CD4-positive, CD25-positive, alpha-beta regulatory T cell (primary cell): ENCODE measurements around the gene DISC1. TPM values are rescaled to one million over a fixed set of nuclear protein-coding genes. Genes with fewer than 3 reads are reported as not detected.
A peak's percentile ranks its signal among the peaks of the same experiment; 100 is the strongest.
"Not testable (repeated sequence)": the region's sequence is repeated elsewhere in the genome, so short reads cannot be mapped to it uniquely, and the experiment has no call there.

Source experiments
- ATAC-seq, 2 donors: fragments of 150-1000 bp; cut with Tn5 transposase; one replicate each; pipeline ENCODE4 v1.10.0; 2021; ENCODE audit warnings: low read depth in 2 of 2, moderate number of reproducible peaks in 2 of 2, moderate library complexity in 1 of 2
- DNase-seq, 3 donors: peaks; one replicate each; pipeline versions ENCODE4 v3.0.0 to v3.0.0-alpha.2; 2012 to 2022; ENCODE audit warnings: mixed read lengths in 1 of 3
- H3K27ac ChIP-seq: one replicate; pipeline ENCODE4 v1.7.0; 2013; ENCODE audit warnings: mild to moderate bottlenecking, low read length; ENCODE audit not compliant: insufficient read depth, poor library complexity, severe bottlenecking
- H3K27me3 ChIP-seq: one replicate; pipeline ENCODE4 v1.7.0; 2013; ENCODE audit warnings: low read length; ENCODE audit not compliant: control insufficient read depth, insufficient read depth
- H3K36me3 ChIP-seq: one replicate; pipeline ENCODE4 v1.7.0; 2013; ENCODE audit warnings: mild to moderate bottlenecking, low read length, moderate library complexity; ENCODE audit not compliant: control insufficient read depth, insufficient read depth
- H3K4me1 ChIP-seq: 2 replicates; pipeline ENCODE4 v1.7.0; 2013; ENCODE audit warnings: mild to moderate bottlenecking, low read length; ENCODE audit not compliant: insufficient read depth, control insufficient read depth, poor library complexity, severe bottlenecking
- H3K4me3 ChIP-seq: one replicate; pipeline ENCODE4 v1.7.0; 2013; ENCODE audit warnings: low read depth, mild to moderate bottlenecking, low read length, moderate library complexity
- H3K9me3 ChIP-seq, 2 experiments: 1 replicate in 1 of 2; 2 replicates in 1 of 2; pipeline ENCODE4 v1.7.0; 2013; ENCODE audit warnings: low read length in 2 of 2, mild to moderate bottlenecking in 1 of 2, moderate library complexity in 1 of 2; ENCODE audit not compliant: control insufficient read depth in 2 of 2
- H3K27ac Mint-ChIP-seq, 3 donors: one replicate each; pipeline ENCODE4 v1.8.0; 2020 to 2022; ENCODE audit warnings: mild to moderate bottlenecking in 3 of 3, mixed read lengths in 3 of 3, moderate library complexity in 2 of 3
- H3K27me3 Mint-ChIP-seq: one replicate; pipeline ENCODE4 v1.8.0; 2022; ENCODE audit warnings: mild to moderate bottlenecking, mixed read lengths
- H3K36me3 Mint-ChIP-seq: one replicate; pipeline ENCODE4 v1.8.0; 2020; ENCODE audit warnings: mixed read lengths
- H3K4me1 Mint-ChIP-seq, 4 donors: one replicate each; pipeline ENCODE4 v1.8.0; 2020 to 2022; ENCODE audit warnings: mixed read lengths in 4 of 4, mild to moderate bottlenecking in 1 of 4
- H3K4me3 Mint-ChIP-seq, 4 donors: one replicate each; pipeline ENCODE4 v1.8.0; 2020 to 2022; ENCODE audit warnings: mild to moderate bottlenecking in 4 of 4, mixed read lengths in 4 of 4, moderate library complexity in 3 of 4
- H3K9me3 Mint-ChIP-seq, 7 donors: one replicate each; pipeline ENCODE4 v1.8.0; 2020 to 2022; ENCODE audit warnings: mixed read lengths in 7 of 7, mild to moderate bottlenecking in 3 of 7, moderate library complexity in 2 of 7
- polyA plus RNA-seq, 4 donors: library from polyadenylated mRNA; unstranded; fragments of 300-500 nt; fragmentation: Illumina TruSeq; gene quantifications; one replicate each; pipeline ENCODE4 v1.2.3, GENCODE V29; 2021
- total RNA-seq: library from RNA; stranded (reverse); gene quantifications from one replicate; pipeline ENCODE4 v1.2.3, GENCODE V29; 2022

Gene DISC1
- total and polyA plus RNA-seq, 5 donors from 2014 or later = 0.78 to 25.5 (median 2.5) TPM

GRCh38 chr1:231619257-231619634 is 7.3 kb upstream of the DISC1 start:
- H3K36me3 ChIP-seq = no peaks in the 10 kb centered on the region
- ATAC-seq (no peak), DNase-seq (no peak)
- H3K4me1 ChIP-seq = peaks cover 9% of the 10 kb centered on the region
- no peaks in the 10 kb centered on the region for H3K36me3 Mint-ChIP-seq
- no peak overlapping the region for H3K27ac ChIP-seq
- no peak overlapping the region for H3K4me3 ChIP-seq
- H3K9me3 Mint-ChIP-seq = peaks cover 0 to 6% (median 0%) of the 10 kb centered on the region in 7 donors
- H3K4me1 Mint-ChIP-seq = peaks cover 6 to 17% (median 10%) of the 10 kb centered on the region in 4 donors
- peaks cover 6% of the 10 kb centered on the region for H3K27me3 ChIP-seq
- H3K27ac Mint-ChIP-seq = no peak overlapping the region
- H3K4me3 Mint-ChIP-seq = no peak overlapping the region
- H3K27me3 Mint-ChIP-seq = peaks cover 42% of the 10 kb centered on the region
- no peaks in the 10 kb centered on the region for H3K9me3 ChIP-seq

- H3K27ac Mint-ChIP-seq = peak overlapping the region in 2 of 3 donors; percentile 48 to 71
Measured at GRCh38 chr1:231625042-231625441, 1.5 kb upstream of the DISC1 start.

GRCh38 chr1:231625975-231626534 is 535 bp upstream of the DISC1 start:
- H3K27me3 Mint-ChIP-seq = peaks cover 37% of the 10 kb centered on the region
- no peaks in the 10 kb centered on the region for H3K27me3 ChIP-seq
- no peak for ATAC-seq
- peak overlapping the region; percentile 92 to 98 (median 96) for H3K4me3 Mint-ChIP-seq
- H3K4me1 Mint-ChIP-seq = peaks cover 18 to 38% (median 23%) of the 10 kb centered on the region in 4 donors
- H3K36me3 Mint-ChIP-seq = no peaks in the 10 kb centered on the region
- DNase-seq = peak in 2 of 3 donors; percentile 9 to 24
- H3K9me3 ChIP-seq = no peaks in the 10 kb centered on the region
- H3K27ac Mint-ChIP-seq = peak overlapping the region; percentile 64 to 97 (median 67)
- H3K4me1 ChIP-seq = peaks cover 33% of the 10 kb centered on the region
- H3K36me3 ChIP-seq = no peaks in the 10 kb centered on the region
- peak overlapping the region; percentile 71 for H3K4me3 ChIP-seq
- H3K9me3 Mint-ChIP-seq = peaks cover 0 to 3% (median 0%) of the 10 kb centered on the region in 7 donors
- H3K27ac ChIP-seq = peak overlapping the region; percentile 41

More at GRCh38 chr1:231625042-231625441, 1.5 kb upstream of the DISC1 start:
- not testable (repeated sequence) for H3K36me3 ChIP-seq, H3K4me3 ChIP-seq, DNase-seq, ATAC-seq, H3K9me3 ChIP-seq, H3K9me3 Mint-ChIP-seq, H3K27me3 ChIP-seq, H3K36me3 Mint-ChIP-seq, H3K27ac ChIP-seq
- Mint-ChIP-seq H3K27me3 (peaks cover 47% of the 10 kb centered on the region), H3K4me1 (peaks cover 18 to 32% (median 23%) of the 10 kb centered on the region in 4 donors), H3K4me3 (peak overlapping the region; percentile 44 to 92 (median 82))
- H3K4me1 ChIP-seq = peaks cover 33% of the 10 kb centered on the region

GRCh38 chr1:231626951-231627614 is 493 bp downstream of the DISC1 start:
- H3K27ac Mint-ChIP-seq = peak overlapping the region; percentile 64 to 85 (median 77)
- peaks cover 0 to 3% (median 0%) of the 10 kb centered on the region in 7 donors for H3K9me3 Mint-ChIP-seq
- peaks cover 31% of the 10 kb centered on the region for H3K27me3 Mint-ChIP-seq
- H3K4me1 Mint-ChIP-seq = peaks cover 19 to 38% (median 24%) of the 10 kb centered on the region in 4 donors
- peak overlapping the region; percentile 92 to 98 (median 96) for H3K4me3 Mint-ChIP-seq
- DNase-seq (peak; percentile 26 to 58 (median 39)), ATAC-seq (peak; percentile 48 to 59)
- peaks cover 33% of the 10 kb centered on the region for H3K4me1 ChIP-seq
- no peaks in the 10 kb centered on the region for H3K36me3 Mint-ChIP-seq
- peak overlapping the region; percentile 77 for H3K4me3 ChIP-seq
- H3K9me3 ChIP-seq = no peaks in the 10 kb centered on the region
- no peaks in the 10 kb centered on the region for H3K27me3 ChIP-seq
- H3K27ac ChIP-seq = peak overlapping the region; percentile 58
- no peaks in the 10 kb centered on the region for H3K36me3 ChIP-seq

GRCh38 chr1:231628207-231628876 is 1.8 kb downstream of the DISC1 start:
- Mint-ChIP-seq H3K4me3 (peak overlapping the region; percentile 92 to 98 (median 96)), H3K36me3 (no peaks in the 10 kb centered on the region), H3K4me1 (peaks cover 21 to 38% (median 27%) of the 10 kb centered on the region in 4 donors), H3K27me3 (peaks cover 20% of the 10 kb centered on the region), H3K27ac (peak overlapping the region; percentile 64 to 85 (median 76)), H3K9me3 (peaks cover 0 to 2% (median 0%) of the 10 kb centered on the region in 7 donors)
- Histone ChIP-seq H3K27ac (peak overlapping the region; percentile 58), H3K4me3 (peak overlapping the region; percentile 77), H3K9me3 (no peaks in the 10 kb centered on the region), H3K27me3 (no peaks in the 10 kb centered on the region), H3K36me3 (no peaks in the 10 kb centered on the region), H3K4me1 (peaks cover 33% of the 10 kb centered on the region)
- ATAC-seq (peak; percentile 49 to 62), DNase-seq (peak in 2 of 3 donors; percentile 24 to 28)

- no peaks in the 10 kb centered on the region for H3K9me3 ChIP-seq
- H3K4me1 ChIP-seq = peaks cover 33% of the 10 kb centered on the region
- Mint-ChIP-seq H3K27ac (peak overlapping the region; percentile 46 to 64 (median 48)), H3K4me3 (peak overlapping the region in 3 of 4 donors; percentile 68 to 92 (median 70)), H3K4me1 (peaks cover 23 to 38% (median 27%) of the 10 kb centered on the region in 4 donors), H3K9me3 (peaks cover 0 to 2% (median 0%) of the 10 kb centered on the region in 7 donors), H3K36me3 (no peaks in the 10 kb centered on the region), H3K27me3 (peaks cover 15% of the 10 kb centered on the region)
- H3K4me3 ChIP-seq = no peak overlapping the region
- peak in 1 of 3 donors; percentile 38 for DNase-seq
- no peaks in the 10 kb centered on the region for H3K27me3 ChIP-seq
- H3K27ac ChIP-seq = peak overlapping the region; percentile 29
- no peaks in the 10 kb centered on the region for H3K36me3 ChIP-seq
- no peak for ATAC-seq
Measured at GRCh38 chr1:231629132-231629531, 2.5 kb downstream of the DISC1 start.

GRCh38 chr1:231630558-231631205 is 4.1 kb downstream of the DISC1 start:
- no peaks in the 10 kb centered on the region for H3K27me3 ChIP-seq
- H3K4me1 Mint-ChIP-seq = peaks cover 26 to 39% (median 30%) of the 10 kb centered on the region in 4 donors
- H3K4me1 ChIP-seq = peaks cover 31% of the 10 kb centered on the region
- H3K27me3 Mint-ChIP-seq = peaks cover 9% of the 10 kb centered on the region
- no peak for DNase-seq
- peaks cover 0 to 2% (median 0%) of the 10 kb centered on the region in 7 donors for H3K9me3 Mint-ChIP-seq
- peak overlapping the region; percentile 43 to 78 (median 74) for H3K27ac Mint-ChIP-seq
- H3K36me3 ChIP-seq = no peaks in the 10 kb centered on the region
- H3K27ac ChIP-seq = no peak overlapping the region
- H3K4me3 Mint-ChIP-seq = no peak overlapping the region
- no peaks in the 10 kb centered on the region for H3K36me3 Mint-ChIP-seq
- ATAC-seq = no peak
- H3K4me3 ChIP-seq = no peak overlapping the region
- H3K9me3 ChIP-seq = no peaks in the 10 kb centered on the region
